GM12875 (cell line): ENCODE data around the gene USP43.

Source experiments
- H3K4me3 ChIP-seq: one replicate; pipeline ENCODE4 v1.5.1; 2011; ENCODE audit warnings: low read depth, low read length, control low read depth
- CTCF ChIP-seq: IDR thresholded peaks from 2 replicates; pipeline ENCODE4 v1.5.1; 2011; ENCODE audit warnings: low read depth, mild to moderate bottlenecking, control low read depth, inconsistent platforms, low read length, moderate library complexity, borderline replicate concordance; ENCODE audit not compliant: insufficient read depth

USP43 gene

GRCh38 chr17:9729735-9730420, 84.6 kb downstream of the USP43 start:
- TF ChIP-seq CTCF: no peak
- H3K4me3 ChIP-seq: no peak overlapping the region

GRCh38 chr17:9750524-9750923, 105.2 kb downstream of the USP43 start:
- no peak overlapping the region for H3K4me3 ChIP-seq
- TF ChIP-seq CTCF: no peak

- TF ChIP-seq CTCF: no peak
Observed at GRCh38 chr17:9755083-9755482, 109.8 kb downstream of the USP43 start.

GRCh38 chr17:9760266-9760665, 114.9 kb downstream of the USP43 start:
- TF ChIP-seq CTCF: no peak
- no peak overlapping the region for H3K4me3 ChIP-seq

More at GRCh38 chr17:9755083-9755482, 109.8 kb downstream of the USP43 start:
- no peak overlapping the region for H3K4me3 ChIP-seq

- no peak for TF ChIP-seq CTCF
- H3K4me3 ChIP-seq: no peak overlapping the region
Observed at GRCh38 chr17:9763643-9764042, 118.3 kb downstream of the USP43 start.

GRCh38 chr17:9765322-9765721, 120.0 kb downstream of the USP43 start:
- TF ChIP-seq CTCF: no peak

GRCh38 chr17:9766970-9767369, 121.7 kb downstream of the USP43 start:
- no peak for TF ChIP-seq CTCF

More at GRCh38 chr17:9765322-9765721, 120.0 kb downstream of the USP43 start:
- no peak overlapping the region for H3K4me3 ChIP-seq

More at GRCh38 chr17:9766970-9767369, 121.7 kb downstream of the USP43 start:
- H3K4me3 ChIP-seq: no peak overlapping the region
